Liver (tissue), 3 donors: ENCODE results near the gene DCAF16.

Source experiments
- ATF3 ChIP-seq: IDR thresholded peaks from 2 replicates; pipeline ENCODE4 v1.6.1; 2016; ENCODE audit warnings: antibody characterized with exemption
- CTCF ChIP-seq: fragments of 150-350 bp; IDR thresholded peaks from 2 replicates; pipeline ENCODE4 v1.5.1; 2017; ENCODE audit warnings: improper control_type of control experiment, low read depth, low read length; ENCODE audit not compliant: missing input control
- FOXA1 ChIP-seq: IDR thresholded peaks from 2 replicates; pipeline ENCODE4 v1.6.1; 2016; ENCODE audit warnings: antibody characterized with exemption
- JUND ChIP-seq, 2 donors: IDR thresholded peaks; 2 replicates each; pipeline ENCODE4 v1.6.1; 2016; ENCODE audit warnings: antibody characterized with exemption in 2 of 2
- REST ChIP-seq: IDR thresholded peaks from 2 replicates; pipeline ENCODE4 v1.6.1; 2016; ENCODE audit warnings: antibody characterized with exemption, mild to moderate bottlenecking
- TF ChIP-seq, protein P1 (sequence below): IDR thresholded peaks from 2 replicates; pipeline ENCODE4 v1.6.1; 2016; ENCODE audit warnings: antibody characterized with exemption
- donor health status: healthy.
- donor health status: healthy.

GRCh38 chr4:17760626-17761025 lies 49.9 kb downstream of the DCAF16 start:
- TF ChIP-seq CTCF = no peak
- TF ChIP-seq REST = no peak
- no peak for TF ChIP-seq JUND (IDR thresholded peaks at IDR 0.05)
- TF ChIP-seq FOXA1 = no peak
- TF ChIP-seq ATF3 = no peak
- TF ChIP-seq, protein P1, sequence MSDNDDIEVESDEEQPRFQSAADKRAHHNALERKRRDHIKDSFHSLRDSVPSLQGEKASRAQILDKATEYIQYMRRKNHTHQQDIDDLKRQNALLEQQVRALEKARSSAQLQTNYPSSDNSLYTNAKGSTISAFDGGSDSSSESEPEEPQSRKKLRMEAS = no peak
